Hepatocyte (in vitro differentiated cells): ENCODE measurements around the gene BCOR.

Experiments used
- EZH2 ChIP-seq: fragments of 200-600 bp; sonication (generic); IDR thresholded peaks from 2 replicates; pipeline ENCODE4 v1.6.1; 2016; ENCODE audit warnings: antibody characterized with exemption, mild to moderate bottlenecking, borderline replicate concordance
- EZH2phosphoT487 ChIP-seq: fragments of 200-600 bp; sonication (generic); IDR thresholded peaks from one replicate; pipeline ENCODE4 v1.6.1; 2018; ENCODE audit warnings: antibody characterized with exemption, mild to moderate bottlenecking, low read depth, moderate library complexity; ENCODE audit not compliant: unreplicated experiment, severe bottlenecking
- TF ChIP-seq, protein P1 (sequence below): fragments of 200-600 bp; sonication (generic); IDR thresholded peaks from 2 replicates; pipeline ENCODE4 v1.5.1; 2016; ENCODE audit warnings: antibody characterized with exemption, mild to moderate bottlenecking; ENCODE audit not compliant: poor library complexity

DNA sequence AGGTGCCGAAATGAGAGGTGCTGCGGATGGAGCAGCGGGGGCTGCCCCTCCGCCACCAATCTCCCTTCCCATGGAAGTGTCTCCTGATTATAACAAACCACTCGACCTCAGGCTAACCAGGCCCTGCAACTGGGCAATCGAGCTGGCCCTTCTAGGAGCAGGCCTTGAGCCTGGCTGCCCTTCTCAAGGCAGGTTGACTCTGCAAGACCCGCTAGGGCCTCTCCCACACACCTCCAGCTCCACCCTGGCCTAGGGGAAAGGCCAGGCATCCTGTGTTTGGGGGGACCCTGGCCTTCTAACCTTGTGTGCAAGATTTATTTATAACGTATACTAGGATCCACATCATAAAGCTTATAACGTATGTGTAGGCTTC, 3.7 kb upstream of the BCOR start:
- TF ChIP-seq, protein P1, sequence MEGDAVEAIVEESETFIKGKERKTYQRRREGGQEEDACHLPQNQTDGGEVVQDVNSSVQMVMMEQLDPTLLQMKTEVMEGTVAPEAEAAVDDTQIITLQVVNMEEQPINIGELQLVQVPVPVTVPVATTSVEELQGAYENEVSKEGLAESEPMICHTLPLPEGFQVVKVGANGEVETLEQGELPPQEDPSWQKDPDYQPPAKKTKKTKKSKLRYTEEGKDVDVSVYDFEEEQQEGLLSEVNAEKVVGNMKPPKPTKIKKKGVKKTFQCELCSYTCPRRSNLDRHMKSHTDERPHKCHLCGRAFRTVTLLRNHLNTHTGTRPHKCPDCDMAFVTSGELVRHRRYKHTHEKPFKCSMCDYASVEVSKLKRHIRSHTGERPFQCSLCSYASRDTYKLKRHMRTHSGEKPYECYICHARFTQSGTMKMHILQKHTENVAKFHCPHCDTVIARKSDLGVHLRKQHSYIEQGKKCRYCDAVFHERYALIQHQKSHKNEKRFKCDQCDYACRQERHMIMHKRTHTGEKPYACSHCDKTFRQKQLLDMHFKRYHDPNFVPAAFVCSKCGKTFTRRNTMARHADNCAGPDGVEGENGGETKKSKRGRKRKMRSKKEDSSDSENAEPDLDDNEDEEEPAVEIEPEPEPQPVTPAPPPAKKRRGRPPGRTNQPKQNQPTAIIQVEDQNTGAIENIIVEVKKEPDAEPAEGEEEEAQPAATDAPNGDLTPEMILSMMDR: no peak
- no peak for TF ChIP-seq EZH2
- TF ChIP-seq EZH2phosphoT487: no peak
